NOMO-1 treated with dmso at 0.1 percent for 144 hours (cell line): ENCODE measurements around the gene KRT77.
"Not testable (repeated sequence)": the region's sequence is repeated elsewhere in the genome, so short reads cannot be mapped to it uniquely, and the experiment has no call there.

Experiments used
- DNase-seq: peaks from one replicate; lab custom pipeline; 2025; ENCODE audit not compliant: unreplicated experiment; lab: John Stamatoyannopoulos, UW

The KRT77 gene

GRCh38 chr12:52679875-52680274 lies 23.4 kb downstream of the KRT77 start:
- DNase-seq, result no peak

GRCh38 chr12:52677671-52678070 lies 25.7 kb downstream of the KRT77 start:
- no peak for DNase-seq

GRCh38 chr12:52677126-52677525 lies 26.2 kb downstream of the KRT77 start:
- DNase-seq, result no peak

- DNase-seq, result no peak
Observed at GRCh38 chr12:52676163-52676562, 27.2 kb downstream of the KRT77 start.

GRCh38 chr12:52675301-52675701 lies 28.0 kb downstream of the KRT77 start:
- no peak for DNase-seq

- DNase-seq, result no peak
Observed at GRCh38 chr12:52674433-52674775, 28.9 kb downstream of the KRT77 start.

- no peak for DNase-seq
Observed at GRCh38 chr12:52673713-52674432, 29.5 kb downstream of the KRT77 start.

- no peak for DNase-seq
Observed at GRCh38 chr12:52673217-52673616, 30.1 kb downstream of the KRT77 start.

GRCh38 chr12:52672321-52672933 lies 30.9 kb downstream of the KRT77 start:
- DNase-seq, result no peak

GRCh38 chr12:52670961-52671360 lies 32.4 kb downstream of the KRT77 start:
- DNase-seq, result no peak

- DNase-seq, result no peak
Observed at GRCh38 chr12:52670506-52670905, 32.8 kb downstream of the KRT77 start.

- not testable (repeated sequence) for DNase-seq
Observed at GRCh38 chr12:52669941-52670340, 33.4 kb downstream of the KRT77 start.

- no peak for DNase-seq
Observed at GRCh38 chr12:52669426-52669825, 33.9 kb downstream of the KRT77 start.

- DNase-seq, result no peak
Observed at GRCh38 chr12:52667931-52668330, 35.4 kb downstream of the KRT77 start.

GRCh38 chr12:52667509-52667908 lies 35.8 kb downstream of the KRT77 start:
- DNase-seq, result no peak

- no peak for DNase-seq
Observed at GRCh38 chr12:52666471-52666870, 36.9 kb downstream of the KRT77 start.

- no peak for DNase-seq
Observed at GRCh38 chr12:52663420-52663819, 39.9 kb downstream of the KRT77 start.

- DNase-seq, result no peak
Observed at GRCh38 chr12:52662918-52663229, 40.5 kb downstream of the KRT77 start.

GRCh38 chr12:52662093-52662917 lies 41.0 kb downstream of the KRT77 start:
- no peak for DNase-seq

- no peak for DNase-seq
Observed at GRCh38 chr12:52661668-52662067, 41.7 kb downstream of the KRT77 start.

GRCh38 chr12:52660934-52661499 lies 42.3 kb downstream of the KRT77 start:
- DNase-seq, result no peak

- DNase-seq, result no peak
Observed at GRCh38 chr12:52659951-52660350, 43.4 kb downstream of the KRT77 start.
